ENCODE results near the gene CDK5RAP2.

Gene CDK5RAP2

DNA sequence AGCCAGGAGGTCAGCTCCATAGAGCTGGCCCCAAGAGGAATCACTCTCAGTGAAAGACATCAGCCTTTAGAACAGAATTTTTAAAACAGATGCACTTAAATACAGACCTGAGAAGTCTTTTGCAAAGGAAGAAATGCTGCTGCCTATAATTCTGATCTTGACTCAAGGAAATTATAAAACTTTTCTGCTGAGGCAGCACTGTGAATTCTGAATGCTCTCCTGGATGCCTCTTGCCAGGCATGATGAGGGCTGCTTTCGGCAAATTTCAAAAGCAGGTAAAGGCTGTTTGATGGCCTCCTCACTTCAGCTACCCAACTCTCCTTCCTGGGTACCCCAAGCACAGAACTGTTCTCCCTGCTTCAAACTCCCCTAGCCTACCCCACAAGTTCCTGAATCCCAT, 174.8 kb downstream of the CDK5RAP2 start:
- H3K27me3 ChIP-seq (ENCODE audit: insufficient read depth, low read length) = no peaks in the 10 kb centered on the region
- H3K36me3 ChIP-seq (ENCODE audit: insufficient read depth, low read length) = peaks cover 23% of the 10 kb centered on the region
- no peak overlapping the region for H3K27ac ChIP-seq (ENCODE audit: low read depth, low read length)
- H3K4me3 ChIP-seq (ENCODE audit: low read depth, low read length) = no peak overlapping the region
- peaks cover 36% of the 10 kb centered on the region for H3K4me1 ChIP-seq (ENCODE audit: control insufficient read depth, insufficient read depth, low read length, unreplicated experiment)
- no peaks in the 10 kb centered on the region for H3K79me2 ChIP-seq (ENCODE audit: control insufficient read depth, insufficient read depth, low read length, unreplicated experiment)
- H2AFZ ChIP-seq (ENCODE audit: low read length, unreplicated experiment) = no peak overlapping the region

DNA sequence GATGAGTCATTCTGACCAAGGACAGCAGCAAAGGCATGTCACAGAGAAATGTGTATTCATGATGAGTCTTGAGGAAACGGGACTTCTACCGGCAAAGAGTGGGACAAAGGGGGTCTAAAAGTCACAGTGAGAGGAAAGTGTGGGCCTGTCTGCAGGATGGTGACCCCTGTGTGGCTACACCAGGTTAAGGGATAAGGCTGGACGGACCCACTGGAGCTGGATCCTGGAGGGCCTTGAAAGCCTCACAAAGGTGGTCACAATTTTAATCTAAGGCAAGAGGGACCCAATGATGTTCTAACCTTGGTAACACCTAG, 176.5 kb downstream of the CDK5RAP2 start:
- Histone ChIP-seq H3K79me2 (ENCODE audit: control insufficient read depth, insufficient read depth, low read length, unreplicated experiment) (no peaks in the 10 kb centered on the region), H2AFZ (ENCODE audit: low read length, unreplicated experiment) (no peak overlapping the region), H3K36me3 (ENCODE audit: insufficient read depth, low read length) (peaks cover 31% of the 10 kb centered on the region), H3K27ac (ENCODE audit: low read depth, low read length) (peak overlapping the region; percentile 88), H3K4me1 (ENCODE audit: control insufficient read depth, insufficient read depth, low read length, unreplicated experiment) (peaks cover 40% of the 10 kb centered on the region), H3K4me3 (ENCODE audit: low read depth, low read length) (no peak overlapping the region), H3K27me3 (ENCODE audit: insufficient read depth, low read length) (no peaks in the 10 kb centered on the region)

DNA sequence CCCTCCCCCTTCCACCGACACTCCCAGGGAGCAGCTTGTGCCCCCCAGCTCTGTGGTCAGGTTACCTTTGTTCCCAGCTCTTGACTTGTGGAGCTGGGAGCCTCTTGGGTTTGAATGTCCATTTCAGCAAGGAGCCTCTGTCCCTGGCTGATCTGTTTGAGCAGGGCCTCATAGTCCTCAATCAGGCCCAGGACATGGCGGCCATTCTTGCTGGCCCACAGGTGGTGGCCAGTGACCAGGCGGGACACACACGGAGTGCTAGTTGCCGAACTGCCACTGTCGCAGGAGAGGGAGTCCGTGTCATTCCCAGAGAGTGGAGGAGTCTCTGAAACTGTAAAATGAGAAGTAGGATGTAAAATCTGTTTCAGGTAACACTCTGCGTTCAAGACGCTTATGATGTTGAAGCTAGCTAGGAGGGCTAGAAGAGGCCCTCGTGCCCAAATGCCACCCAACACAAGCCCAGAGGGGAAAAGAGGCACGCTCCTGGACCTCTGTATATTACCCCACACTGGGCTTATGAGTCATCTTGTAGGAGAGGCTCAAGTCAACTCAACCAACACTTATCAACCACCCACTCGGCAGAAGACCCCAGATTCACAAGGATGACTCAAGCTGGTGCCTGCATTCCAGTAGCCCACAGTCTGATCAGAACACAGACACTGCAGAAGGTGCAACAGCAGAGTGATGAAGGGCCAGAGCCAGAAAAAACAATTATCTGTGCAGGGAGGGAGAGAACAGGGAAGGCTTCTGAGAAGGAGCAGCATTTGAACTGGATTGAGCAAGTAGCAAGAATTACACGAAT, 177.0 kb downstream of the CDK5RAP2 start:
- no peaks in the 10 kb centered on the region for H3K79me2 ChIP-seq (ENCODE audit: control insufficient read depth, insufficient read depth, low read length, unreplicated experiment)
- H3K4me3 ChIP-seq (ENCODE audit: low read depth, low read length) = 0 out of 2 replicates have a peak overlapping the region, but pooled peaks have one; percentile 2
- peaks cover 44% of the 10 kb centered on the region for H3K4me1 ChIP-seq (ENCODE audit: control insufficient read depth, insufficient read depth, low read length, unreplicated experiment)
- H3K27me3 ChIP-seq (ENCODE audit: insufficient read depth, low read length) = no peaks in the 10 kb centered on the region
- H2AFZ ChIP-seq (ENCODE audit: low read length, unreplicated experiment) = no peak overlapping the region
- peaks cover 29% of the 10 kb centered on the region for H3K36me3 ChIP-seq (ENCODE audit: insufficient read depth, low read length)
- H3K27ac ChIP-seq (ENCODE audit: low read depth, low read length) = peak overlapping the region; percentile 88

DNA sequence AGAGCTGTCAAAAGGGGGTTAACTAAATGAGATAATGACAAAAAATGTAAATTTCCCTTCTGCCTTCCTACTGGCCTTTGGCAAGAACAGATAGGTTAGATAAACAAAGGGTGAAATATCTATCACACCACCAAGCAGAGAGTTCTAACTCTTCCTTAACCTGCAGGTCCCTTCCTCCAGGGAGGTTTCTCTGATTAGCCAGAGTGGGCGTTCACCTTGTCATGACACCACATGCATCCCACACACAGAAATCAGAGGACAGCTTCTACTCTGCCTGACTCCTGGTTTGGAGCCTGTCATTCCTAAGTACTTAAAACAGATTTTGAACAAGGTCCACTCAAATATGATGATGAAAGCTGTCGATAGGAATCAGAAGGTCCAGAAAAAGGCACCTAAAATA, 180.0 kb downstream of the CDK5RAP2 start:
- no peak overlapping the region; the same call in 1 of the 2 replicates for H3K27ac ChIP-seq (ENCODE audit: low read depth, low read length)
- no peak overlapping the region for H2AFZ ChIP-seq (ENCODE audit: low read length, unreplicated experiment)
- H3K4me3 ChIP-seq (ENCODE audit: low read depth, low read length) = no peak overlapping the region
- H3K27me3 ChIP-seq (ENCODE audit: insufficient read depth, low read length) = no peaks in the 10 kb centered on the region
- no peaks in the 10 kb centered on the region for H3K79me2 ChIP-seq (ENCODE audit: control insufficient read depth, insufficient read depth, low read length, unreplicated experiment)
- H3K4me1 ChIP-seq (ENCODE audit: control insufficient read depth, insufficient read depth, low read length, unreplicated experiment) = peaks cover 64% of the 10 kb centered on the region
- peaks cover 32% of the 10 kb centered on the region for H3K36me3 ChIP-seq (ENCODE audit: insufficient read depth, low read length)

DNA sequence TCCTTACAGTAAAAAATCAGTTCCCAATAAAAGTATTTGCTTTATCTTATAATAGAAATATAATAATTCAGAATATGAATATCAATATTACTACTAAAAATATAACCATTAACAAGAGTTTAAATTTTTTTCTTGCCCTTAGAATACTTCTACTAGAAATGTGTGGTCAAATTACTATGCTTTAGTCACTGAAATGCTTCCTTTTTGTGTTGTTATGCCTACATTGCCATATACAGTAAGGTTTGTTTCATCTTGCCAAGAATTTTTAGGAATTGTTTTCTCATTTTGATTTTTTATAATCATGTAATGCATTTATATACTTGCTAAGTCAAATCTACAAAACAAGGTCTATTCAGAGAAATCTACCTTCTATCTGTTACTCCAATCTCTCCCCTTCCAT, 181.7 kb downstream of the CDK5RAP2 start:
- H3K27me3 ChIP-seq (ENCODE audit: insufficient read depth, low read length) = no peaks in the 10 kb centered on the region
- H3K36me3 ChIP-seq (ENCODE audit: insufficient read depth, low read length) = peaks cover 32% of the 10 kb centered on the region
- no peaks in the 10 kb centered on the region for H3K79me2 ChIP-seq (ENCODE audit: control insufficient read depth, insufficient read depth, low read length, unreplicated experiment)
- no peak overlapping the region for H2AFZ ChIP-seq (ENCODE audit: low read length, unreplicated experiment)
- peak overlapping the region; percentile 43 for H3K27ac ChIP-seq (ENCODE audit: low read depth, low read length)
- no peak overlapping the region for H3K4me3 ChIP-seq (ENCODE audit: low read depth, low read length)
- H3K4me1 ChIP-seq (ENCODE audit: control insufficient read depth, insufficient read depth, low read length, unreplicated experiment) = peaks cover 64% of the 10 kb centered on the region

DNA sequence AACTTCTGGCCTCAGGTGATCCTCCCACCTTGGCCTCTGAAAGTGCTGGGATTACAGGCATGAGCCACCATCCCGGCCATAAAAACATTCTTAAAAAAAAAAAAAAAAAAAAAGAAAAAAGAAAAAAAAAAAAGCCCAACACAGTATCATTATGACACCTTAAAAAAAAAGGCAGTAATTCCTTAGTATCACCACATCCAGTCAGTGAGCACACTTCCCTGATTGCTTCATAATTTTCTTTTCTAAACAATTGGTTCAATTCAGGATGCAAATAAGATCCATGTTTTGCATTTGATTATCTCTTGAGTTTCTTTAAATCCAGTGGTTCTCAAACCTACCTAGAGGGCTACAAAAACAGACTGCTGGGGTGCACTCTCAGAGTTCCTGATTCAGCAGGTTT, 182.5 kb downstream of the CDK5RAP2 start:
- Histone ChIP-seq H3K4me1 (ENCODE audit: control insufficient read depth, insufficient read depth, low read length, unreplicated experiment) (peaks cover 61% of the 10 kb centered on the region), H3K4me3 (ENCODE audit: low read depth, low read length) (no peak overlapping the region), H2AFZ (ENCODE audit: low read length, unreplicated experiment) (no peak overlapping the region), H3K36me3 (ENCODE audit: insufficient read depth, low read length) (peaks cover 28% of the 10 kb centered on the region), H3K27me3 (ENCODE audit: insufficient read depth, low read length) (no peaks in the 10 kb centered on the region), H3K27ac (ENCODE audit: low read depth, low read length) (peak overlapping the region; percentile 86), H3K79me2 (ENCODE audit: control insufficient read depth, insufficient read depth, low read length, unreplicated experiment) (no peaks in the 10 kb centered on the region)

DNA sequence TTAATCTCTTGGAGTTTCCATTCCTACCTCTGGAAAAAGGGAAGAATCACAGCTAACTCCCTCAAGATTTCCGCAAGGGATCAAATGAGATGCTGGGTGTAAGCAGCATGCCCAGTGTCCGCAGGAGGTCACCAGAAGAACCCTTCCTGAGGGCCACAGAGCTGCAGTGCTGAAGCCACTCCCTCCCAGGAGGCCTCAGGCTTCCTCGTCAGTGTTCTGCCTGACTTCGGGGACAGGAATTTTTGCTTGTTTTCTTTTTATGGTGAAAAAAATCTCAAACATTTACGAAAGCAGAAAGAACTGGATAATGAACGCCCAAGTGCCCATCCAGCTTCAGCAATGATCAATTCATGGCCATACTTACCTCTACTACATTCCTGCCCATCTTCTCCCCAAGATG, 183.0 kb downstream of the CDK5RAP2 start:
- Histone ChIP-seq H3K79me2 (ENCODE audit: control insufficient read depth, insufficient read depth, low read length, unreplicated experiment) (no peaks in the 10 kb centered on the region), H2AFZ (ENCODE audit: low read length, unreplicated experiment) (no peak overlapping the region), H3K36me3 (ENCODE audit: insufficient read depth, low read length) (peaks cover 22% of the 10 kb centered on the region), H3K4me1 (ENCODE audit: control insufficient read depth, insufficient read depth, low read length, unreplicated experiment) (peaks cover 56% of the 10 kb centered on the region), H3K27me3 (ENCODE audit: insufficient read depth, low read length) (no peaks in the 10 kb centered on the region), H3K27ac (ENCODE audit: low read depth, low read length) (peak overlapping the region; percentile 86; the same call in 1 of the 2 replicates), H3K4me3 (ENCODE audit: low read depth, low read length) (no peak overlapping the region)

DNA sequence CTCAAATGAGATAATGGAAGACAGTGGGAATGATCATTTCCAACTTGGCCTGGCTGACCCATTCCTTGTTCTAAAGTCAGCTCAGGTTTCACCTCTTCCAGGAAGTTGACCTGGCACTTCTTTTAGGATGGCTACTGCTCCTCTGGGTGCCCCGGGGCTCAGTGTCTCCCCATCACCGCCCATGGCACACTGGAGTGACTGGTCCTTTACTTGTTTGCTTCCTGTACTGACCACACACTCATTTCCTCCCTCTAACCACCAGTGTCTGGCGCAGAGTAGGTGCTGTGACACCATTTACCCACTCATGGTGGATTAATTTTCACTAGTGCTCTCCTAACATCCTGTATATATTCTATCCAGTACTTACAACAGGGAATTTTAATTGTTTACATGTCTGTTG, 183.5 kb downstream of the CDK5RAP2 start:
- Histone ChIP-seq H3K36me3 (ENCODE audit: insufficient read depth, low read length) (peaks cover 22% of the 10 kb centered on the region), H3K27ac (ENCODE audit: low read depth, low read length) (peak overlapping the region; percentile 86; the same call in 1 of the 2 replicates)

DNA sequence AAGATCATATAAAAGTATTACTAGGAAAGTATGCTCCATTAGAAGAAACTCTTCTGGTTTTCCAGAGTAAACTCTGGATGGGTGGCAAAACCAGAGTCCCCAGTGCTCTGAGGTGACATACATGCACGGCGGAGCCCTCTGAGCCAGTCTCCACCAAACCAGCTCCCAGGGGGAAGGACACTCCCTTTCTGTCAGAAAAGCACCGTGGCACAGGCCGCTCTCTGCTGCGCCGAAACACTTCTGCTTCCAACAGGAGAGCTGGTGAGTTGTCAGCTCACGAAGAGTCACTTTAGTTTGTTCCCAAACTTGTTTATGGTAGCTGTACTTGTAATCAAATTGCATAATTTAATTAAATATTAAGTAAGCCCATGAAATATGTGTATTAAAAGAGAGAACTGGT, 184.6 kb downstream of the CDK5RAP2 start:
- H3K4me3 ChIP-seq (ENCODE audit: low read depth, low read length) = no peak overlapping the region
- H3K27me3 ChIP-seq (ENCODE audit: insufficient read depth, low read length) = no peaks in the 10 kb centered on the region
- no peaks in the 10 kb centered on the region for H3K79me2 ChIP-seq (ENCODE audit: control insufficient read depth, insufficient read depth, low read length, unreplicated experiment)
- H3K27ac ChIP-seq (ENCODE audit: low read depth, low read length) = peak overlapping the region; percentile 86
- H3K36me3 ChIP-seq (ENCODE audit: insufficient read depth, low read length) = peaks cover 20% of the 10 kb centered on the region
- H2AFZ ChIP-seq (ENCODE audit: low read length, unreplicated experiment) = no peak overlapping the region
- H3K4me1 ChIP-seq (ENCODE audit: control insufficient read depth, insufficient read depth, low read length, unreplicated experiment) = peaks cover 56% of the 10 kb centered on the region

More for the DNA sequence above, 183.5 kb downstream of the CDK5RAP2 start:
- H2AFZ ChIP-seq (ENCODE audit: low read length, unreplicated experiment) = no peak overlapping the region
- H3K4me3 ChIP-seq (ENCODE audit: low read depth, low read length) = no peak overlapping the region
- no peaks in the 10 kb centered on the region for H3K27me3 ChIP-seq (ENCODE audit: insufficient read depth, low read length)
- no peaks in the 10 kb centered on the region for H3K79me2 ChIP-seq (ENCODE audit: control insufficient read depth, insufficient read depth, low read length, unreplicated experiment)
- peaks cover 56% of the 10 kb centered on the region for H3K4me1 ChIP-seq (ENCODE audit: control insufficient read depth, insufficient read depth, low read length, unreplicated experiment)

DNA sequence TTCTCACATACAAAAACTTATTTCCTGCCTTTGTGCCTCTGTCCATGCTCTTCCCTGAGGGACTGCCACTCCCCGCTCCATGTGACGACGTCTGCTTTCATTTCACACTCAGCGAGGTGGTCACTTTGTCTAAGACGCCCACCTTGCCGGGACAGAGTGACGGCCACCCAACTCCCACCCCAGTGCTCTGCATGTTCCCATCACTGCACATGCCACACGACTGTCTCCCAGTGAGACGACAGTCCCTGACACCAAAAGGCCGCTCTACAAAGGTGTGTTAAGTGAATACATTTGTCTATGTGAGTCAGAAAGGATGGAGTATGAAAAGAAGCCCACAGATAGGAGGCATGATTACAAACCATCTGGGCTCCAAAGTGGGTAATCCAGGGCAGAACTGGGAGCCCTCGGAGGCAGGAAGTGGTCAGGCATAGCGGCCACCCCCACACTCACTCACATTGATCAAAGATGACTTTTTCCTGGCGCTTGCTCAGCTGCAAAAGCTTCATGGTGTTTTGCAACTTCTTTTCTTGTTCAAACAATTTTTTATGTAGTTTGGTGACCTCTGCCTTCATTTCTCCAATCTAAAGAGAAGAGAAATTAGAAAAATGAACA, 185.8 kb downstream of the CDK5RAP2 start:
- Histone ChIP-seq H3K4me3 (ENCODE audit: low read depth, low read length) (peak overlapping the region; percentile 30; the same call in 1 of the 2 replicates), H3K4me1 (ENCODE audit: control insufficient read depth, insufficient read depth, low read length, unreplicated experiment) (peaks cover 56% of the 10 kb centered on the region), H3K27ac (ENCODE audit: low read depth, low read length) (peak overlapping the region; percentile 86), H2AFZ (ENCODE audit: low read length, unreplicated experiment) (no peak overlapping the region), H3K36me3 (ENCODE audit: insufficient read depth, low read length) (peaks cover 18% of the 10 kb centered on the region; the same call in 1 of the 2 replicates), H3K79me2 (ENCODE audit: control insufficient read depth, insufficient read depth, low read length, unreplicated experiment) (no peaks in the 10 kb centered on the region), H3K27me3 (ENCODE audit: insufficient read depth, low read length) (no peaks in the 10 kb centered on the region)
